GM21390 (cell line): ENCODE measurements around the gene PAOX.
"Not testable (repeated sequence)": the region's sequence is repeated elsewhere in the genome, so short reads cannot be mapped to it uniquely, and the experiment has no call there.

Experiments
- ATAC-seq: cut with Tn5 transposase; IDR thresholded peaks from one replicate; pipeline ENCODE4 v1.9.1; 2021; ENCODE audit not compliant: unreplicated experiment

PAOX gene

GRCh38 chr10:133432789-133433188 lies 53.7 kb downstream of the PAOX start:
- ATAC-seq: not testable (repeated sequence)

GRCh38 chr10:133438711-133439273 lies 59.7 kb downstream of the PAOX start:
- ATAC-seq: no peak

GRCh38 chr10:133439517-133440461 lies 60.7 kb downstream of the PAOX start:
- no peak for ATAC-seq

- no peak for ATAC-seq
Measured at GRCh38 chr10:133440633-133441285, 61.7 kb downstream of the PAOX start.
